Lower leg skin (tissue), 3 donors: ENCODE data around the gene TMEM269.

Source experiments
- POLR2A ChIP-seq, 2 donors: fragments of 450-650 bp; IDR thresholded peaks; one replicate each; pipeline ENCODE4 v1.6.1; 2016 to 2017; ENCODE audit warnings: antibody characterized with exemption in 2 of 2, mild to moderate bottlenecking in 1 of 2, moderate library complexity in 1 of 2
- TF ChIP-seq, protein P1 (sequence below), 3 donors: fragments of 450-650 bp; IDR thresholded peaks; one replicate each; pipeline ENCODE4 v1.5.1; 2016; ENCODE audit warnings: antibody characterized with exemption in 3 of 3, mild to moderate bottlenecking in 3 of 3, moderate library complexity in 2 of 3

DNA sequence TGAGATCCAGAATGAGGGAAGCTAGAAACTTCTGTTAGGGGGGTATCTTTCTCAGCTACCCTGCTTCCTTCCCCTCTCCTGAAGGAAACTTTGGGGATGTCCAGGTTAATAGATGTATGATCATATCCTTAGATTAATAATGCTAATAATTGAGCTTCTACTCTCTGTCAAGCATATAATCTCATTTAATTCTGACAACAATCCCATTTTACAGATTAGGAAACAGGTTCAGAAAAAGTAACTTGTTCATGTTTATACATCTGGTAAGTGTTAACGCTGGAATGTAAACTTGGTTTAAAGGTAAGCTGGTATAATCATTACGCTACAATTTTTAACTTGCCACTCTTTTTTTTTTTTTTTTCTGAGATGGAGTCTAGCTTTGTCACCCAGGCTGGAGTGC is 1.7 kb upstream of the TMEM269 start:
- TF ChIP-seq POLR2A (IDR thresholded peaks at IDR 0.05), result no peak
- TF ChIP-seq, protein P1, sequence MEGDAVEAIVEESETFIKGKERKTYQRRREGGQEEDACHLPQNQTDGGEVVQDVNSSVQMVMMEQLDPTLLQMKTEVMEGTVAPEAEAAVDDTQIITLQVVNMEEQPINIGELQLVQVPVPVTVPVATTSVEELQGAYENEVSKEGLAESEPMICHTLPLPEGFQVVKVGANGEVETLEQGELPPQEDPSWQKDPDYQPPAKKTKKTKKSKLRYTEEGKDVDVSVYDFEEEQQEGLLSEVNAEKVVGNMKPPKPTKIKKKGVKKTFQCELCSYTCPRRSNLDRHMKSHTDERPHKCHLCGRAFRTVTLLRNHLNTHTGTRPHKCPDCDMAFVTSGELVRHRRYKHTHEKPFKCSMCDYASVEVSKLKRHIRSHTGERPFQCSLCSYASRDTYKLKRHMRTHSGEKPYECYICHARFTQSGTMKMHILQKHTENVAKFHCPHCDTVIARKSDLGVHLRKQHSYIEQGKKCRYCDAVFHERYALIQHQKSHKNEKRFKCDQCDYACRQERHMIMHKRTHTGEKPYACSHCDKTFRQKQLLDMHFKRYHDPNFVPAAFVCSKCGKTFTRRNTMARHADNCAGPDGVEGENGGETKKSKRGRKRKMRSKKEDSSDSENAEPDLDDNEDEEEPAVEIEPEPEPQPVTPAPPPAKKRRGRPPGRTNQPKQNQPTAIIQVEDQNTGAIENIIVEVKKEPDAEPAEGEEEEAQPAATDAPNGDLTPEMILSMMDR (IDR thresholded peaks at IDR 0.05), result no peak
